Mesenchymal stem cell (in vitro differentiated cells and primary cell): ENCODE measurements around the gene DTX3.

Source experiments
- DNase-seq: peaks from one replicate; pipeline ENCODE4 v3.0.0-alpha.2; 2013
- H2AFZ ChIP-seq: one replicate; pipeline ENCODE4 v1.6.1; 2013; ENCODE audit warnings: low read depth, mild to moderate bottlenecking, control low read depth, inconsistent platforms, low read length, moderate library complexity
- H2AK5ac ChIP-seq: 2 replicates; pipeline ENCODE4 v1.6.1; 2013; ENCODE audit warnings: low read length, moderate library complexity, mild to moderate bottlenecking, inconsistent platforms; ENCODE audit not compliant: severe bottlenecking
- H2BK120ac ChIP-seq: one replicate; pipeline ENCODE4 v1.6.1; 2013; ENCODE audit warnings: low read depth, mild to moderate bottlenecking, inconsistent platforms, low read length, moderate library complexity
- H2BK12ac ChIP-seq, 2 experiments: one replicate each; pipeline ENCODE4 v1.6.1; 2013; ENCODE audit warnings: inconsistent platforms in 2 of 2, low read length in 2 of 2, mild to moderate bottlenecking in 2 of 2, moderate library complexity in 2 of 2, control low read depth in 1 of 2
- H2BK15ac ChIP-seq: one replicate; pipeline ENCODE4 v1.6.1; 2013; ENCODE audit warnings: mild to moderate bottlenecking, low read depth, inconsistent platforms; ENCODE audit not compliant: poor library complexity, severe bottlenecking
- H2BK5ac ChIP-seq: 2 replicates; pipeline ENCODE4 v1.6.1; 2013; ENCODE audit warnings: low read depth, mild to moderate bottlenecking, low read length, control low read depth, inconsistent platforms; ENCODE audit not compliant: poor library complexity, severe bottlenecking
- H3K14ac ChIP-seq, 2 experiments: one replicate each; pipeline ENCODE4 v1.6.1; 2013; ENCODE audit warnings: inconsistent platforms in 2 of 2, low read length in 2 of 2, control low read depth in 1 of 2, mild to moderate bottlenecking in 1 of 2, moderate library complexity in 1 of 2
- H3K18ac ChIP-seq, 2 experiments: one replicate each; pipeline ENCODE4 v1.6.1; 2013; ENCODE audit warnings: inconsistent platforms in 2 of 2, low read length in 2 of 2, control low read depth in 1 of 2, low read depth in 1 of 2, mild to moderate bottlenecking in 1 of 2
- H3K23ac ChIP-seq, 2 experiments: one replicate each; pipeline ENCODE4 v1.6.1; 2013; ENCODE audit warnings: inconsistent platforms in 2 of 2, low read length in 2 of 2, mild to moderate bottlenecking in 2 of 2, moderate library complexity in 2 of 2, control low read depth in 1 of 2
- H3K27ac ChIP-seq: 2 replicates; pipeline ENCODE4 v1.5.1; 2013; ENCODE audit warnings: mild to moderate bottlenecking, moderate library complexity, low read length, control low read depth, inconsistent platforms; ENCODE audit not compliant: poor library complexity, severe bottlenecking
- H3K27me3 ChIP-seq, 2 experiments: 2 replicates each; pipeline versions ENCODE4 v1.6.1 to v1.7.0; 2013; ENCODE audit warnings: low read length in 2 of 2, mild to moderate bottlenecking in 2 of 2, moderate library complexity in 2 of 2, control low read depth in 1 of 2, inconsistent platforms in 1 of 2; ENCODE audit not compliant: control insufficient read depth in 1 of 2, insufficient read depth in 1 of 2
- H3K36me3 ChIP-seq, 2 experiments: 2 replicates each; pipeline versions ENCODE4 v1.6.1 to v1.7.0; 2013; ENCODE audit warnings: low read length in 2 of 2, control low read depth in 1 of 2, inconsistent platforms in 1 of 2, low read depth in 1 of 2, mild to moderate bottlenecking in 1 of 2; ENCODE audit not compliant: insufficient read depth in 2 of 2, control insufficient read depth in 1 of 2
- H3K4ac ChIP-seq, 2 experiments: one replicate each; pipeline ENCODE4 v1.6.1; 2013; ENCODE audit warnings: inconsistent platforms in 2 of 2, low read length in 2 of 2, mild to moderate bottlenecking in 2 of 2, moderate library complexity in 2 of 2, control low read depth in 1 of 2, low read depth in 1 of 2
- H3K4me1 ChIP-seq: 2 replicates; pipeline ENCODE4 v1.6.1; 2013; ENCODE audit warnings: low read depth, low read length, control low read depth; ENCODE audit not compliant: control insufficient read depth, insufficient read depth
- H3K4me2 ChIP-seq: 2 replicates; pipeline ENCODE4 v1.6.1; 2013; ENCODE audit warnings: low read length, mild to moderate bottlenecking, inconsistent platforms; ENCODE audit not compliant: poor library complexity, severe bottlenecking
- H3K4me3 ChIP-seq, 2 experiments: 2 replicates each; pipeline versions ENCODE4 v1.5.1 to v1.7.0; 2013; ENCODE audit warnings: low read length in 2 of 2, mild to moderate bottlenecking in 2 of 2, control low read depth in 1 of 2, low read depth in 1 of 2; ENCODE audit not compliant: insufficient read depth in 1 of 2
- H3K79me1 ChIP-seq: replicated peaks from 2 replicates; pipeline ENCODE4 v1.6.1; 2013; ENCODE audit warnings: mild to moderate bottlenecking, control low read depth, low read length, inconsistent platforms; ENCODE audit not compliant: poor library complexity, severe bottlenecking
- H3K9ac ChIP-seq: 2 replicates; pipeline ENCODE4 v1.7.0; 2013; ENCODE audit warnings: mild to moderate bottlenecking, low read length, moderate library complexity
- H3K9me3 ChIP-seq: 2 replicates; pipeline ENCODE4 v1.7.0; 2013; ENCODE audit warnings: mild to moderate bottlenecking, low read length; ENCODE audit not compliant: control insufficient read depth
- H4K8ac ChIP-seq: one replicate; pipeline ENCODE4 v1.6.1; 2013; ENCODE audit warnings: inconsistent platforms, mild to moderate bottlenecking, low read length, moderate library complexity
- H4K91ac ChIP-seq: one replicate; pipeline ENCODE4 v1.6.1; 2013; ENCODE audit warnings: mild to moderate bottlenecking, low read length, inconsistent platforms
- WGBS: methylation state at CpG from one replicate; pipeline ENCODE4 v1.1.7; 2013; ENCODE audit warnings: mixed read lengths; 5-methylcytosine and 5-hydroxymethylcytosine counted together

The DTX3 gene

GRCh38 chr12:57575771-57576612, 28.6 kb upstream of the DTX3 start:
- H2BK15ac ChIP-seq, result no peak overlapping the region
- H2AFZ ChIP-seq, result peak overlapping the region; percentile 29
- 89% methylated on average over 12 of the region's 12 CpGs for WGBS
- H3K14ac ChIP-seq, result no peak overlapping the region
- H3K18ac ChIP-seq, result no peak overlapping the region
- no peak overlapping the region for H3K4me2 ChIP-seq
- no peaks in the 10 kb centered on the region for H3K9me3 ChIP-seq
- no peak overlapping the region for H2BK120ac ChIP-seq
- H3K4ac ChIP-seq, result no peak overlapping the region
- no peak overlapping the region for H2BK12ac ChIP-seq
- peaks cover 0 to 21% of the 10 kb centered on the region in 2 experiments for H3K36me3 ChIP-seq
- no peak overlapping the region for H3K23ac ChIP-seq
- no peak overlapping the region for H3K27ac ChIP-seq
- H3K4me1 ChIP-seq, result no peaks in the 10 kb centered on the region
- H3K27me3 ChIP-seq, result peaks cover 6 to 44% of the 10 kb centered on the region in 2 experiments
- no peak overlapping the region for H2BK5ac ChIP-seq
- H4K91ac ChIP-seq, result no peak overlapping the region
- H3K4me3 ChIP-seq, result no peak overlapping the region
- no peak overlapping the region for H3K9ac ChIP-seq
- no peak overlapping the region for H4K8ac ChIP-seq
- no peaks in the 10 kb centered on the region for H3K79me1 ChIP-seq
- DNase-seq, result no peak
- H2AK5ac ChIP-seq, result no peak overlapping the region

DNA sequence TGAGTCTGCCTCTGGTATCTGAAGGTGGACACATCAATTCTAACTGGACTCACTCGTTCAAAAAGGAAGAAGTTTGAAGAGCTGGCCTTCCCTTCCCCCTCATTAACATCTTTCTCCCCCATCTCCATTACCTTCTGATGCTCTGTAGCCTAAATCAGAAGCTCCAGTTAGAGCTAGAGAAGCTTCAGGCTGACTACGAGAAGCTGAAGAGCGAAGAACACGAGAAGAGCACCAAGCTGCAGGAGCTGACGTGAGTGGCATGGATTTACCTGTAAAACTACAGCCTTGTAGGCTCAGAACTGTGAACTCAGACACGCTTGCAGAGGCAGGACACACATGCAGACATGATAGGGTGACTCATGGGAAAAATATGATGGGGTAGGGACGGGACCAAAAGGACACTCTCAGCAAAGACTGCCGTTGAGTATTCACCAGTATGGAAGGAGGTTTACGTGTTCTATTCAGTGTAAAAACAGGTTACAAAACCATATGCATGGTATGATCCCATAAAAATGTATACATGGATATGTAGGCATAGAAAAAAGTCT, 27.9 kb upstream of the DTX3 start:
- peaks cover 0 to 28% of the 10 kb centered on the region in 2 experiments for H3K36me3 ChIP-seq
- no peaks in the 10 kb centered on the region for H3K4me1 ChIP-seq
- H2BK120ac ChIP-seq, result no peak overlapping the region
- H3K9me3 ChIP-seq, result no peaks in the 10 kb centered on the region
- peak overlapping the region; percentile 29 for H2AFZ ChIP-seq
- no peak overlapping the region for H2BK5ac ChIP-seq
- 71% methylated on average over 9 of the region's 9 CpGs for WGBS
- H3K18ac ChIP-seq, result no peak overlapping the region
- no peak overlapping the region for H4K8ac ChIP-seq
- H2AK5ac ChIP-seq, result no peak overlapping the region
- H2BK15ac ChIP-seq, result no peak overlapping the region
- no peak overlapping the region for H4K91ac ChIP-seq
- no peak overlapping the region for H3K9ac ChIP-seq
- no peak overlapping the region for H2BK12ac ChIP-seq
- no peak overlapping the region for H3K23ac ChIP-seq
- H3K27me3 ChIP-seq, result peaks cover 6 to 46% of the 10 kb centered on the region in 2 experiments
- H3K4ac ChIP-seq, result no peak overlapping the region
- no peaks in the 10 kb centered on the region for H3K79me1 ChIP-seq
- no peak overlapping the region for H3K27ac ChIP-seq
- H3K4me2 ChIP-seq, result no peak overlapping the region
- H3K14ac ChIP-seq, result no peak overlapping the region
- H3K4me3 ChIP-seq, result no peak overlapping the region
- no peak for DNase-seq

- H2BK120ac ChIP-seq, result no peak overlapping the region
- no peak overlapping the region for H3K4ac ChIP-seq
- no peaks in the 10 kb centered on the region for H3K4me1 ChIP-seq
- DNase-seq, result no peak
- no peak overlapping the region for H2BK12ac ChIP-seq
- peaks cover 0 to 20% of the 10 kb centered on the region in 2 experiments for H3K36me3 ChIP-seq
- H3K9ac ChIP-seq, result no peak overlapping the region
- no peak overlapping the region for H3K23ac ChIP-seq
- no peaks in the 10 kb centered on the region for H3K79me1 ChIP-seq
- no peak overlapping the region for H3K14ac ChIP-seq
- no peak overlapping the region for H3K4me3 ChIP-seq
- no peak overlapping the region for H2AFZ ChIP-seq
- no peak overlapping the region for H2BK15ac ChIP-seq
- no peak overlapping the region for H2AK5ac ChIP-seq
- no peak overlapping the region for H3K18ac ChIP-seq
- WGBS, result 87% methylated on average over 11 of the region's 12 CpGs
- no peaks in the 10 kb centered on the region for H3K9me3 ChIP-seq
- H3K4me2 ChIP-seq, result no peak overlapping the region
- H4K8ac ChIP-seq, result no peak overlapping the region
- no peak overlapping the region for H4K91ac ChIP-seq
- no peak overlapping the region for H3K27ac ChIP-seq
- peaks cover 13 to 57% of the 10 kb centered on the region in 2 experiments for H3K27me3 ChIP-seq
- no peak overlapping the region for H2BK5ac ChIP-seq
These were observed 26.5 kb upstream of the DTX3 start for GRCh38 chr12:57577981-57578758.

GRCh38 chr12:57579011-57579410, 25.6 kb upstream of the DTX3 start:
- Histone ChIP-seq H3K9ac (no peak overlapping the region), H3K9me3 (no peaks in the 10 kb centered on the region), H3K4me2 (no peak overlapping the region), H2BK5ac (no peak overlapping the region), H3K23ac (no peak overlapping the region), H3K27me3 (peaks cover 13 to 62% of the 10 kb centered on the region in 2 experiments), H3K4me3 (no peak overlapping the region), H4K8ac (no peak overlapping the region), H3K18ac (no peak overlapping the region), H4K91ac (no peak overlapping the region), H2AFZ (no peak overlapping the region), H3K27ac (no peak overlapping the region), H2AK5ac (no peak overlapping the region), H2BK120ac (no peak overlapping the region), H3K79me1 (no peaks in the 10 kb centered on the region), H2BK12ac (no peak overlapping the region), H3K4me1 (no peaks in the 10 kb centered on the region), H3K4ac (no peak overlapping the region), H3K36me3 (peaks cover 0 to 20% of the 10 kb centered on the region in 2 experiments), H3K14ac (no peak overlapping the region), H2BK15ac (no peak overlapping the region)
- 86% methylated on average over 2 of the region's 2 CpGs for WGBS
- no peak for DNase-seq
